Karpas-422 (cell line): Measurements from ENCODE around the gene LRRC4. TPM values are rescaled to one million over a fixed set of nuclear protein-coding genes. Genes with fewer than 3 reads are reported as not detected.

Experiments used
- DNase-seq: peaks from one replicate; pipeline ENCODE4 v3.0.0-alpha.2; 2015
- H2AFZ ChIP-seq: fragments of 200-600 bp; sonication (generic); 2 replicates; pipeline ENCODE4 v1.6.1; 2014; ENCODE audit warnings: antibody characterized with exemption, low read length, mixed read lengths
- H3K27ac ChIP-seq: fragments of 200-600 bp; sonication (generic); 2 replicates; pipeline ENCODE4 v1.5.1; 2014; ENCODE audit warnings: mild to moderate bottlenecking, low read length, moderate library complexity
- H3K27me3 ChIP-seq: fragments of 200-600 bp; sonication (generic); 2 replicates; pipeline ENCODE4 v1.6.1; 2014; ENCODE audit warnings: low read length, mixed read lengths
- H3K36me3 ChIP-seq: fragments of 200-600 bp; sonication (generic); 2 replicates; pipeline ENCODE4 v1.6.1; 2014; ENCODE audit warnings: low read length, mixed read lengths; ENCODE audit not compliant: insufficient read depth
- H3K4me1 ChIP-seq: fragments of 200-600 bp; sonication (generic); 2 replicates; pipeline ENCODE4 v1.6.1; 2014; ENCODE audit warnings: mild to moderate bottlenecking, low read length, mixed read lengths
- H3K4me2 ChIP-seq: fragments of 200-600 bp; sonication (generic); 2 replicates; pipeline ENCODE4 v1.6.1; 2014; ENCODE audit warnings: low read length, low read depth, mild to moderate bottlenecking; ENCODE audit not compliant: poor library complexity, severe bottlenecking
- H3K4me3 ChIP-seq: fragments of 200-600 bp; sonication (generic); 2 replicates; pipeline ENCODE4 v1.5.1; 2014; ENCODE audit warnings: mild to moderate bottlenecking, antibody characterized with exemption, low read length, mixed read lengths
- H3K79me2 ChIP-seq: fragments of 200-600 bp; sonication (generic); 2 replicates; pipeline ENCODE4 v1.6.1; 2014; ENCODE audit warnings: mild to moderate bottlenecking, low read length, mixed read lengths
- H3K9ac ChIP-seq: fragments of 200-600 bp; sonication (generic); 2 replicates; pipeline ENCODE4 v1.6.0; 2014; ENCODE audit warnings: low read length
- H3K9me2 ChIP-seq: fragments of 200-600 bp; sonication (generic), shearing (Covaris generic); replicated peaks from 2 replicates; pipeline ENCODE4 v1.6.0; 2014; ENCODE audit warnings: mild to moderate bottlenecking, low read length, moderate library complexity; ENCODE audit not compliant: insufficient read depth
- H3K9me3 ChIP-seq: fragments of 300-700, 200-600 bp; sonication (generic); 2 replicates; pipeline ENCODE4 v1.6.1; 2014; ENCODE audit warnings: low read length, mixed read lengths
- H4K20me1 ChIP-seq: fragments of 200-600 bp; sonication (generic); 2 replicates; pipeline ENCODE4 v1.6.1; 2014; ENCODE audit warnings: mild to moderate bottlenecking, antibody characterized with exemption, low read length, low read depth; ENCODE audit not compliant: insufficient read depth
- total RNA-seq: library from RNA; depleted of rRNA; stranded (reverse); fragments of >200 nt; shearing (Covaris generic); gene quantifications from 2 replicates; pipeline ENCODE4 v1.2.3, GENCODE V29; 2014; ENCODE audit warnings: low replicate concordance

Gene LRRC4
- total RNA-seq, 1 experiment from 2014 or later = 52.0 TPM

- peak overlapping the region; percentile 42; the same call in 1 of the 2 replicates for H3K9ac ChIP-seq
- H3K4me3 ChIP-seq = no peak overlapping the region
- 0 out of 2 replicates have a peak, but pooled peaks cover 13% of the 10 kb centered on the region for H4K20me1 ChIP-seq
- H2AFZ ChIP-seq = no peak overlapping the region
- no peaks in the 10 kb centered on the region for H3K9me2 ChIP-seq
- peaks cover 98% of the 10 kb centered on the region for H3K79me2 ChIP-seq
- H3K4me1 ChIP-seq = peaks cover 92% of the 10 kb centered on the region
- H3K27me3 ChIP-seq = no peaks in the 10 kb centered on the region
- no peaks in the 10 kb centered on the region for H3K9me3 ChIP-seq
- DNase-seq = no peak
- H3K36me3 ChIP-seq = peaks cover 23% of the 10 kb centered on the region
- H3K27ac ChIP-seq = peak overlapping the region; percentile 97
- peak overlapping the region; percentile 30 for H3K4me2 ChIP-seq
These were observed 13.8 kb downstream of the LRRC4 start for GRCh38 chr7:128017460-128017859.

GRCh38 chr7:128014811-128015210 lies 16.4 kb downstream of the LRRC4 start:
- Histone ChIP-seq H3K9me2 (no peaks in the 10 kb centered on the region), H3K4me1 (peaks cover 97% of the 10 kb centered on the region), H3K9me3 (no peaks in the 10 kb centered on the region), H2AFZ (no peak overlapping the region), H3K27ac (peak overlapping the region; percentile 97), H3K36me3 (peaks cover 13% of the 10 kb centered on the region; the same call in 1 of the 2 replicates), H4K20me1 (0 out of 2 replicates have a peak, but pooled peaks cover 5% of the 10 kb centered on the region), H3K4me2 (no peak overlapping the region), H3K79me2 (peaks cover 89% of the 10 kb centered on the region), H3K27me3 (no peaks in the 10 kb centered on the region), H3K4me3 (no peak overlapping the region), H3K9ac (no peak overlapping the region)
- DNase-seq = no peak

GRCh38 chr7:128011131-128011661 lies 20.0 kb downstream of the LRRC4 start:
- Histone ChIP-seq H4K20me1 (no peaks in the 10 kb centered on the region), H2AFZ (no peak overlapping the region), H3K9ac (peak overlapping the region; percentile 68), H3K4me2 (peak overlapping the region; percentile 66), H3K36me3 (0 out of 2 replicates have a peak, but pooled peaks cover 7% of the 10 kb centered on the region), H3K79me2 (peaks cover 83% of the 10 kb centered on the region), H3K9me3 (no peaks in the 10 kb centered on the region), H3K27ac (peak overlapping the region; percentile 97), H3K4me1 (peaks cover 97% of the 10 kb centered on the region), H3K9me2 (no peaks in the 10 kb centered on the region), H3K27me3 (no peaks in the 10 kb centered on the region), H3K4me3 (peak overlapping the region; percentile 39; the same call in 1 of the 2 replicates)
- peak; percentile 74 for DNase-seq

GRCh38 chr7:128010391-128011127 lies 20.7 kb downstream of the LRRC4 start:
- H3K4me3 ChIP-seq = peak overlapping the region; percentile 30; the same call in 1 of the 2 replicates
- peak; percentile 86 for DNase-seq
- 0 out of 2 replicates have a peak, but pooled peaks cover 5% of the 10 kb centered on the region for H3K36me3 ChIP-seq
- peak overlapping the region; percentile 68 for H3K9ac ChIP-seq
- H3K9me2 ChIP-seq = no peaks in the 10 kb centered on the region
- no peak overlapping the region for H2AFZ ChIP-seq
- H3K27me3 ChIP-seq = no peaks in the 10 kb centered on the region
- H3K79me2 ChIP-seq = peaks cover 82% of the 10 kb centered on the region
- H3K4me2 ChIP-seq = peak overlapping the region; percentile 66
- peaks cover 100% of the 10 kb centered on the region for H3K4me1 ChIP-seq
- peak overlapping the region; percentile 97 for H3K27ac ChIP-seq
- no peaks in the 10 kb centered on the region for H4K20me1 ChIP-seq
- H3K9me3 ChIP-seq = no peaks in the 10 kb centered on the region

- H2AFZ ChIP-seq = no peak overlapping the region
- no peaks in the 10 kb centered on the region for H4K20me1 ChIP-seq
- no peaks in the 10 kb centered on the region for H3K36me3 ChIP-seq
- no peaks in the 10 kb centered on the region for H3K27me3 ChIP-seq
- H3K27ac ChIP-seq = peak overlapping the region; percentile 97
- DNase-seq = no peak
- peaks cover 63% of the 10 kb centered on the region for H3K79me2 ChIP-seq
- H3K9ac ChIP-seq = peak overlapping the region; percentile 55
- H3K4me2 ChIP-seq = peak overlapping the region; percentile 66
- H3K4me1 ChIP-seq = peaks cover 100% of the 10 kb centered on the region
- no peaks in the 10 kb centered on the region for H3K9me3 ChIP-seq
- H3K4me3 ChIP-seq = peak overlapping the region; percentile 30
- H3K9me2 ChIP-seq = no peaks in the 10 kb centered on the region
These were observed 22.5 kb downstream of the LRRC4 start for GRCh38 chr7:128008744-128009143.

GRCh38 chr7:128008141-128008540 lies 23.1 kb downstream of the LRRC4 start:
- H3K4me1 ChIP-seq = peaks cover 100% of the 10 kb centered on the region
- H3K79me2 ChIP-seq = peaks cover 57% of the 10 kb centered on the region
- H3K4me3 ChIP-seq = peak overlapping the region; percentile 30; the same call in 1 of the 2 replicates
- no peaks in the 10 kb centered on the region for H4K20me1 ChIP-seq
- peak overlapping the region; percentile 55 for H3K9ac ChIP-seq
- H3K9me2 ChIP-seq = no peaks in the 10 kb centered on the region
- H2AFZ ChIP-seq = no peak overlapping the region
- no peaks in the 10 kb centered on the region for H3K27me3 ChIP-seq
- H3K27ac ChIP-seq = peak overlapping the region; percentile 97
- H3K9me3 ChIP-seq = no peaks in the 10 kb centered on the region
- no peak for DNase-seq
- peak overlapping the region; percentile 66 for H3K4me2 ChIP-seq
- no peaks in the 10 kb centered on the region for H3K36me3 ChIP-seq

GRCh38 chr7:128007303-128007680 lies 23.9 kb downstream of the LRRC4 start:
- Histone ChIP-seq H3K4me3 (no peak overlapping the region), H3K4me1 (peaks cover 100% of the 10 kb centered on the region), H3K9ac (no peak overlapping the region; the same call in 1 of the 2 replicates), H3K9me3 (no peaks in the 10 kb centered on the region), H4K20me1 (no peaks in the 10 kb centered on the region), H3K27ac (peak overlapping the region; percentile 97), H3K27me3 (no peaks in the 10 kb centered on the region), H3K9me2 (no peaks in the 10 kb centered on the region), H3K79me2 (peaks cover 57% of the 10 kb centered on the region), H3K4me2 (peak overlapping the region; percentile 66), H3K36me3 (no peaks in the 10 kb centered on the region), H2AFZ (no peak overlapping the region)
- no peak for DNase-seq

GRCh38 chr7:128006550-128007302 lies 24.5 kb downstream of the LRRC4 start:
- Histone ChIP-seq H3K4me1 (peaks cover 100% of the 10 kb centered on the region), H3K9me2 (no peaks in the 10 kb centered on the region), H3K27ac (peak overlapping the region; percentile 97), H3K36me3 (no peaks in the 10 kb centered on the region), H3K9ac (no peak overlapping the region; the same call in 1 of the 2 replicates), H3K9me3 (no peaks in the 10 kb centered on the region), H3K4me3 (no peak overlapping the region), H2AFZ (no peak overlapping the region), H4K20me1 (no peaks in the 10 kb centered on the region), H3K79me2 (peaks cover 57% of the 10 kb centered on the region), H3K27me3 (no peaks in the 10 kb centered on the region), H3K4me2 (no peak overlapping the region)
- DNase-seq = no peak
